GM12878 (cell line): Measurements from ENCODE around the gene PTPRF. TPM values are rescaled to one million over a fixed set of nuclear protein-coding genes. Genes with fewer than 3 reads are reported as not detected.

Experiments used
- ATAC-seq: fragments of 200-7000 bp; cut with Tn5 transposase; 3 replicates; pipeline ENCODE4 v1.9.1; 2020; ENCODE audit warnings: mild to moderate bottlenecking, moderate library complexity
- BruUV-seq: library from RNA; stranded (reverse); fragments of 400-500 nt; replicated peaks from 2 replicates; lab custom pipeline; 2021; lab: Mats Ljungman, UMichigan
- CTCF ChIA-PET: fragments of 300-600 bp; sonication (Branson Sonifier 250); formaldehyde crosslinking; extraction: SDS; loops from one replicate; lab custom pipeline; 2021; ENCODE audit warnings: inconsistent platforms; lab: Yijun Ruan, JAX
- POLR2A ChIA-PET: fragments of 350-600 bp; formaldehyde crosslinking; extraction: SDS; loops from one replicate; lab custom pipeline; 2021; ENCODE audit warnings: inconsistent platforms; lab: Charles Lee
- RAD21 ChIA-PET: fragments of 300-600 bp; sonication (Branson Sonifier 250); formaldehyde crosslinking; loops from one replicate; lab custom pipeline; 2023; ENCODE audit warnings: antibody characterized with exemption; ENCODE audit not compliant: unreplicated experiment; lab: Charles Lee
- SMC1A ChIA-PET: fragments of 300-600 bp; sonication (Branson Sonifier 250); formaldehyde crosslinking; loops from one replicate; lab custom pipeline; 2023; ENCODE audit not compliant: unreplicated experiment, uncharacterized antibody; lab: Charles Lee
- DNase-seq: peaks from one replicate; pipeline ENCODE4 v3.0.0-alpha.2; 2011; ENCODE audit warnings: low read depth, low spot score
- FAIRE-seq: peaks from 3 replicates; lab custom pipeline; 2011; peaks lifted over from hg19 to GRCh38; lab: Jason Lieb, UNC
- H2AFZ ChIP-seq: 2 replicates; pipeline ENCODE4 v1.6.0; 2011; ENCODE audit warnings: low read depth, low read length, control low read depth; ENCODE audit not compliant: control insufficient read depth
- H3K27ac ChIP-seq: 2 replicates; pipeline ENCODE4 v1.5.1; 2011; ENCODE audit warnings: control low read depth; ENCODE audit not compliant: control insufficient read depth, insufficient read depth
- H3K27me3 ChIP-seq, 2 experiments: replicated peaks in 1 of 2; 2 replicates each; pipeline versions ENCODE4 v1.6.0 to v1.6.1; 2011; ENCODE audit warnings: low read length in 1 of 2; ENCODE audit not compliant: control insufficient read depth in 2 of 2, insufficient read depth in 2 of 2
- H3K36me3 ChIP-seq, 2 experiments: 2 replicates each; pipeline ENCODE4 v1.5.1; 2011; ENCODE audit warnings: low read length in 1 of 2; ENCODE audit not compliant: control insufficient read depth in 2 of 2, insufficient read depth in 2 of 2
- H3K4me1 ChIP-seq: 2 replicates; pipeline ENCODE4 v1.6.1; 2011; ENCODE audit warnings: mild to moderate bottlenecking, low read length, moderate library complexity, mixed read lengths; ENCODE audit not compliant: control insufficient read depth, insufficient read depth
- H3K4me2 ChIP-seq: 2 replicates; pipeline ENCODE4 v1.6.0; 2011; ENCODE audit warnings: control low read depth; ENCODE audit not compliant: control insufficient read depth, insufficient read depth
- H3K4me3 ChIP-seq: fragments of 200-600 bp; sonication (generic); 2 replicates; pipeline ENCODE4 v1.5.1; 2016
- H3K79me2 ChIP-seq: 2 replicates; pipeline ENCODE4 v1.6.0; 2011; ENCODE audit warnings: low read length; ENCODE audit not compliant: control insufficient read depth, insufficient read depth
- H3K9ac ChIP-seq: 2 replicates; pipeline ENCODE4 v1.8.0; 2011; ENCODE audit warnings: low read length, control low read depth, mixed read lengths; ENCODE audit not compliant: control insufficient read depth, insufficient read depth
- H3K9me3 ChIP-seq: replicated peaks from 3 replicates; pipeline ENCODE4 v1.5.1; 2011; ENCODE audit warnings: mild to moderate bottlenecking, low read length; ENCODE audit not compliant: control insufficient read depth, insufficient read depth
- H4K20me1 ChIP-seq: 2 replicates; pipeline ENCODE4 v1.6.0; 2011; ENCODE audit not compliant: control insufficient read depth, insufficient read depth
- BACH1 ChIP-seq: fragments of 450-650 bp; IDR thresholded peaks from 2 replicates; pipeline ENCODE4 v1.6.1; 2017; ENCODE audit warnings: mild to moderate bottlenecking, borderline replicate concordance
- BHLHE40 ChIP-seq, 2 experiments: fragments of 450-650 bp in 1 of 2; IDR thresholded peaks; 2 replicates each; pipeline ENCODE4 v1.6.1; 2011 to 2017; ENCODE audit warnings: low read depth in 2 of 2, borderline replicate concordance in 1 of 2, improper control_type of control experiment in 1 of 2, low read length in 1 of 2, mild to moderate bottlenecking in 1 of 2
- CREB1 ChIP-seq: IDR thresholded peaks from 2 replicates; pipeline ENCODE4 v1.6.1; 2012; ENCODE audit warnings: low read depth, mild to moderate bottlenecking, inconsistent platforms
- HCFC1 ChIP-seq: fragments of 150-350 bp; IDR thresholded peaks from 2 replicates; pipeline ENCODE4 v1.6.1; 2014; ENCODE audit warnings: low read length
- IKZF1 ChIP-seq: fragments of 450-650 bp; conservative IDR thresholded peaks from 2 replicates; pipeline ENCODE4 v1.6.1; 2017; ENCODE audit warnings: antibody characterized with exemption, mild to moderate bottlenecking
- MYC ChIP-seq: IDR thresholded peaks from 2 replicates; pipeline ENCODE4 v1.6.1; 2011; ENCODE audit warnings: mild to moderate bottlenecking, low read length, moderate library complexity, inconsistent platforms; ENCODE audit not compliant: insufficient read depth, insufficient replicate concordance, insufficient read length, severe bottlenecking
- POLR2A ChIP-seq: IDR thresholded peaks from 2 replicates; pipeline ENCODE4 v1.6.1; 2011; ENCODE audit warnings: low read depth, mild to moderate bottlenecking, low read length
- SREBF1 ChIP-seq: IDR thresholded peaks from 2 replicates; pipeline ENCODE4 v1.6.1; 2012; ENCODE audit warnings: mild to moderate bottlenecking, low read length
- WGBS: methylation state at CpG from one replicate; pipeline ENCODE4 v1.1.6; 2016; ENCODE audit warnings: low lambda C conversion rate; ENCODE audit not compliant: insufficient replicate concordance, insufficient coverage; ENCODE audit errors: missing lambda C conversion rate; 5-methylcytosine and 5-hydroxymethylcytosine counted together
- in situ Hi-C: fragments of 300-500 bp; cut with MboI; formaldehyde crosslinking; loops from 9 replicates; pipeline ENCODE4 v1.14.3; 2018; ENCODE audit warnings: mixed read lengths
- intact Hi-C: fragments of 100-400 bp; cut with micrococcal nuclease; formaldehyde crosslinking; loops from one replicate; pipeline ENCODE4 v1.14.2; 2022; ENCODE audit not compliant: unreplicated experiment
- polyA plus RNA-seq, 11 experiments: library from polyadenylated mRNA; depleted of rRNA in 4 of 11; unstranded in 6 of 11; stranded (reverse) in 5 of 11; fragments of >200 nt; fragmentation: Nextera tagmentation in 4 of 11; fragmentation: Illumina TruSeq in 1 of 11; extraction: Ambion mirVana in 4 of 11; extraction: Trizol in 1 of 11; gene quantifications; 1 replicate in 1 of 11; 2 replicates in 10 of 11; pipeline versions ENCODE4 v1.2.1 to v1.2.3, GENCODE V29; 2011 to 2016; ENCODE audit warnings: inconsistent platforms in 2 of 11, missing spikeins in 2 of 11, low read depth in 1 of 11
- total RNA-seq, 4 experiments: library from RNA; depleted of rRNA in 3 of 4; stranded (reverse); fragments of >200 nt in 3 of 4; fragmentation: Illumina TruSeq in 1 of 4; extraction: Trizol in 1 of 4; gene quantifications; 2 replicates each; pipeline versions ENCODE4 v1.2.1 to v1.2.3, GENCODE V29; 2013 to 2021

PTPRF gene
- total and polyA plus RNA-seq, 10 of the 15 experiments (the other 5 are each of a cell fraction or from before 2014, with no cell fraction given), result 0.04 to 2.6 (median 0.32) TPM

DNA sequence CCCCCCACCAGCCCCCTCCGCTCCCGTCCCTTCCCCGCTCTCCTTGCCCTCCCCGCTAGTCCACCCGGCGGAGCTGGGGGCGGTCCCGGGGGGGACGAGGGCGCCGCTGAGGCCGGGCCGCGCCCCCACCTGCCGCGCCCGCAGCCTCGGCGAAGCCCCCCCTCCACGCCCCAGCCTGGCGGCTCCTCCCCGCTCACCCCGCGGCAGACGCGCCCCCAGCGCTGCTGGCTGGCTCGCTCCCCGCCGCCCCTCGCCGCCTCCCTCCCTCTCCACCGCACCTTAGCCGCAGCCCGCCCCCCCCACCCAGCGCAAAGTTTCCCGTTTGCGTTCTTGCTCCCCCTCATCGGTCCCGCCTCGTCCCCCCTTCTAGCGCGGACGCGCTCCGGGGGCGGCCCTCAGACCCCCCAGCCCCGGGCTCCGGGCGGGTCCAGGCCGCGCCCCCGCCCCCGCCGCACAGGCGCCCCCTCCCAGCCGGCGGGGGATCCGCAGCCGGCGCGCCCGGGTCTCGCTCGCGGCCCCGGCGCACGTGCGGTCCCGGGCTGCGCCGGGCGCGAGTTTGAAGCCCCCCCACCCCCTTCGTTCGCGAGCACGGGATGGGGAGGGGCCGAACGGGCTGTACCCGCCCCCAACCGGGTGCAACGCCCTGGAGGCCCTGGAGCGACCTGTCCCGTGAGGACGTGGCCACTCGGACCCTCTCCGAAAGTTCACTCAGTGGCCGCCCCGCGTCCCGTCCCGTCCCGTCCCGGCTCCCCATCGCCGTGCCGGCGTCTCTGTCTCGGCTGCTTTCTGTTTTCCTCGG is 623 bp downstream of the PTPRF start:
- H3K9ac ChIP-seq, result no peak overlapping the region

More for the DNA sequence above, 623 bp downstream of the PTPRF start:
- no TSS peak for BruUV-seq
- Histone ChIP-seq H3K36me3 (no peaks in the 10 kb centered on the region), H3K4me1 (no peaks in the 10 kb centered on the region), H3K79me2 (no peaks in the 10 kb centered on the region), H3K9me3 (no peaks in the 10 kb centered on the region), H3K27ac (no peak overlapping the region), H2AFZ (no peak overlapping the region), H3K27me3 (peaks cover 7 to 11% of the 10 kb centered on the region in 2 experiments), H4K20me1 (no peaks in the 10 kb centered on the region), H3K4me3 (no peak overlapping the region), H3K4me2 (peak overlapping the region; percentile 81)
- DNase-seq (no peak), FAIRE-seq (no peak), ATAC-seq (no peak)
- POLR2A ChIA-PET, result no interaction called here
- WGBS, result 1% methylated on average over 32 of the region's 102 CpGs
- intact Hi-C loops (no loop called here), in situ Hi-C loops (no loop called here)
- SMC1A ChIA-PET, result interaction anchor here (1.1 kb wide), 1 partner anchor 232 kb away, joined by 4 read pairs; no protein-coding TSS in a partner anchor
- CTCF ChIA-PET, result interaction anchor here (1.1 to 3.4 kb wide), 4 partner anchors 223 to 414 kb away, joined by 3 to 16 read pairs (median 4); no protein-coding TSS in a partner anchor
- RAD21 ChIA-PET, result interaction anchor here (0.6 to 2.4 kb wide), 5 partner anchors 50 to 403 kb away, joined by 3 to 17 read pairs (median 4); partner anchors contain the start of gene ARTN
- TF ChIP-seq POLR2A, result no peak
- no peak for TF ChIP-seq CREB1
- no peak for TF ChIP-seq MYC
- TF ChIP-seq IKZF1, result 0 out of 2 replicates have a peak, but pooled peaks have one; percentile 23
- TF ChIP-seq HCFC1, result no peak
- no peak for TF ChIP-seq SREBF1
- no peak for TF ChIP-seq BACH1
- TF ChIP-seq BHLHE40 (IDR thresholded peaks at IDR 0.05; ENCODE audit: borderline replicate concordance in 1 of 2, low read depth in 2 of 2, low read length in 1 of 2), result peak; percentile 81 to 94
